HEK293 (cell line): ENCODE results near the gene SMURF2.

Experiments used
- CTCF ChIP-seq: fragments of 450-650 bp; formaldehyde crosslinking; IDR thresholded peaks from 2 replicates; pipeline ENCODE4 v1.5.1; 2016; ENCODE audit warnings: missing biosample characterization, missing genetic modification characterization
- KLF16 ChIP-seq: fragments of 450-650 bp; formaldehyde crosslinking; IDR thresholded peaks from 2 replicates; pipeline ENCODE4 v1.5.1; 2017; ENCODE audit warnings: missing biosample characterization, missing genetic modification characterization
- KLF8 ChIP-seq: fragments of 450-650 bp; formaldehyde crosslinking; IDR thresholded peaks from 2 replicates; pipeline ENCODE4 v1.5.1; 2016; ENCODE audit warnings: missing biosample characterization, missing genetic modification characterization
- SP2 ChIP-seq: fragments of 450-650 bp; formaldehyde crosslinking; IDR thresholded peaks from 2 replicates; pipeline ENCODE4 v1.5.1; 2016; ENCODE audit warnings: missing biosample characterization, missing genetic modification characterization
- ZEB2 ChIP-seq: fragments of 450-650 bp; formaldehyde crosslinking; IDR thresholded peaks from 2 replicates; pipeline ENCODE4 v1.5.1; 2016; ENCODE audit warnings: missing biosample characterization, missing genetic modification characterization

GRCh38 chr17:64583038-64583437 lies 79.1 kb downstream of the SMURF2 start:
- TF ChIP-seq CTCF (tag by site-specific recombination) = no peak
- TF ChIP-seq KLF8 (tag by site-specific recombination) = no peak
- no peak for TF ChIP-seq SP2
- no peak for TF ChIP-seq ZEB2 (tag by site-specific recombination)
- TF ChIP-seq KLF16 (tag by site-specific recombination) = no peak
